ENCODE data around the gene PARM1. TPM values are rescaled to one million over a fixed set of nuclear protein-coding genes. Genes with fewer than 3 reads are reported as not detected.

The PARM1 gene
- total and polyA plus RNA-seq, 8 donors = 29.4 to 140 (median 54.4) TPM

DNA sequence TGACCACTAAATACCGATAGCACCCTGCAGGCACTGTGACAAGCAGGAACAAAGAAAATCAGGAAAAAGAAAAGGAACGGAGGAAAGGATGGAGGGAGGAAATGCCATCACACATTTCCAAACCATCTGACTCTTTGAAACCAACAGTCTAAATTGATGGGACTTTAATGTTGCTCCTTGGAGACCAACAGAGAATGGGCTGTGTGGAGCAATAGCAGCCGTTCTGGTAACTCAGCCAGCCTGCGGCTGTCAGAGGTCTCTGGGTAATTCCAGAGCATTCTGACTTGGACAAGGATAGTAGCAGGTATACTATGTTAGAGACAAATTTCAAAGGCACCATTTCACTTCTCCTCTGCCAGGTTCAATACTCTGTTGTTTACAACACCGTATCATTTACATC is 18.0 kb downstream of the PARM1 start:
- H3K27ac ChIP-seq = no peak overlapping the region
- ATAC-seq (no peak), DNase-seq (no peak)
- intact Hi-C loops (cut with DNase I) = no loop called here
- no peaks in the 10 kb centered on the region for H3K4me1 ChIP-seq
- TF ChIP-seq CTCF (IDR thresholded peaks at IDR 0.05) = no peak
- H3K36me3 ChIP-seq = no peaks in the 10 kb centered on the region
- H3K4me3 ChIP-seq = no peak overlapping the region
- H3K9me3 ChIP-seq = no peaks in the 10 kb centered on the region
- no peaks in the 10 kb centered on the region for H3K27me3 ChIP-seq

DNA sequence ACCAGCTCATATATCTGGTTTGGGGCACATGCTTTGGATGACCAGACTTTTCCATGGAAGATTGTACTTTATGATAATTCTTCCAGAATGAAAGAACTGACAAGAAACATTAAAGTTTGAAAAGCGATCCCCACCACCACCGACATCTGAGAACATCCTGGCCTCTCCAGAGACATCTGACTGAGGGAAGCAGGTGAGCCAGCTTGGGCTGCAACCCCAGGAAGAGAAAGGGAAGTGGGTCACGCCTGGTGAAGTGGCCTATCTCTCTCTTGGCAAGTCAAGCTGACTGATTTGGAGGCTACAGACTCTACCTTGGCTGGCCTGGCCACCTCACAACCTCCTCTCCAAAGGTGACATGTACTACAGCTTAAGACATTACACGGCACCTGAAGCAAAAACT is 20.7 kb downstream of the PARM1 start:
- H3K27ac ChIP-seq = no peak overlapping the region
- TF ChIP-seq CTCF (IDR thresholded peaks at IDR 0.05) = no peak
- H3K27me3 ChIP-seq = no peaks in the 10 kb centered on the region
- ATAC-seq = no peak
- no peaks in the 10 kb centered on the region for H3K4me1 ChIP-seq
- no peaks in the 10 kb centered on the region for H3K36me3 ChIP-seq
- no peak for DNase-seq
- H3K4me3 ChIP-seq = no peak overlapping the region
- H3K9me3 ChIP-seq = no peaks in the 10 kb centered on the region
- intact Hi-C loops (cut with DNase I) = no loop called here

DNA sequence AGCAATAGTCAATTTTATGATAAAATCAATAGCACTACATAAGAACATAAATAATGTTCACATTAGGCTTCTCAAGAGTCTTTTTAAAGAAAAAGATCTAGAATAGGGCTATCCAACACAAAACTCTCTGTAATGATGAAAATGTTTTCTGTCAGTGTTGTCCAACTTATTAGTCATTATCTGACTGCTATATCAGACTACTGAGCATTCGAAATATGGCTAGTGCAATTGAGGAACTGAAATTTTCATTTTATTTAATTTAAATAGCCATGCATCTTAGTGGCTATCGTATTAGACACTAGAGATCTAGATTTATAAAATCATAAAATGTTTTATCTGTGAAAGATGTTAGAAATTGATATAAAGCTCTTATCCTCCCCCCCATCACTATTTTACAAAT is 26.0 kb downstream of the PARM1 start:
- Histone ChIP-seq H3K27ac (no peak overlapping the region), H3K9me3 (peaks cover 0 to 9% of the 10 kb centered on the region in 2 donors), H3K4me3 (no peak overlapping the region), H3K27me3 (no peaks in the 10 kb centered on the region), H3K4me1 (no peaks in the 10 kb centered on the region), H3K36me3 (no peaks in the 10 kb centered on the region)
- intact Hi-C loops (cut with DNase I) = no loop called here
- no peak for TF ChIP-seq CTCF (IDR thresholded peaks at IDR 0.05)
- ATAC-seq (no peak), DNase-seq (no peak)

- ATAC-seq (no peak), DNase-seq (no peak)
- Histone ChIP-seq H3K36me3 (no peaks in the 10 kb centered on the region), H3K27me3 (no peaks in the 10 kb centered on the region), H3K4me3 (no peak overlapping the region), H3K4me1 (no peaks in the 10 kb centered on the region), H3K27ac (no peak overlapping the region), H3K9me3 (peaks cover 0 to 9% of the 10 kb centered on the region in 2 donors)
- TF ChIP-seq CTCF (IDR thresholded peaks at IDR 0.05) = no peak
- intact Hi-C loops (cut with DNase I) = no loop called here
Measured at GRCh38 chr4:74961230-74961629, 28.3 kb downstream of the PARM1 start.

- H3K9me3 ChIP-seq = peaks cover 0 to 9% of the 10 kb centered on the region in 2 donors
- peaks cover 0 to 3% of the 10 kb centered on the region in 2 donors for H3K4me1 ChIP-seq
- DNase-seq = no peak
- no peaks in the 10 kb centered on the region for H3K27me3 ChIP-seq
- H3K36me3 ChIP-seq = no peaks in the 10 kb centered on the region
- H3K27ac ChIP-seq = no peak overlapping the region
- no peak for ATAC-seq
- intact Hi-C loops (cut with DNase I) = no loop called here
- H3K4me3 ChIP-seq = no peak overlapping the region
- TF ChIP-seq CTCF (IDR thresholded peaks at IDR 0.05) = no peak
Measured at GRCh38 chr4:74962584-74962983, 29.7 kb downstream of the PARM1 start.
